K562 (cell line): ENCODE results near the gene KLHL22. TPM values are rescaled to one million over a fixed set of nuclear protein-coding genes. Genes with fewer than 3 reads are reported as not detected.

Source experiments
- EP300 ChIP-seq: IDR thresholded peaks from 2 replicates; pipeline ENCODE4 v1.6.1; 2012; ENCODE audit warnings: low read length, improper control_type of control experiment
- ERF ChIP-seq: fragments of 450-650 bp; formaldehyde crosslinking; IDR thresholded peaks from 2 replicates; pipeline ENCODE4 v1.4.0; 2020; ENCODE audit warnings: mild to moderate bottlenecking, mixed read lengths
- FIP1L1 ChIP-seq: fragments of 200-400 bp; formaldehyde crosslinking; IDR thresholded peaks from 2 replicates; pipeline ENCODE4 v1.6.1; 2018; ENCODE audit warnings: mild to moderate bottlenecking, low read depth, low read length; ENCODE audit not compliant: poor library complexity, severe bottlenecking
- FOS ChIP-seq: IDR thresholded peaks from 3 replicates; pipeline ENCODE4 v1.6.1; 2011; ENCODE audit not compliant: insufficient read length; ENCODE audit errors: extremely low read depth
- FOXM1 ChIP-seq, 2 experiments: fragments of 450-650 bp in 1 of 2; sonication (generic) in 1 of 2; formaldehyde crosslinking in 1 of 2; IDR thresholded peaks; 2 replicates each; pipeline versions ENCODE4 v1.6.1 to v1.9.0; 2017 to 2022; ENCODE audit warnings: low read depth in 2 of 2, mild to moderate bottlenecking in 2 of 2, missing genetic modification reagents in 1 of 2, moderate library complexity in 1 of 2
- HEY1 ChIP-seq: fragments of 250-450 bp; sonication (Bioruptor Pico); IDR thresholded peaks from 2 replicates; pipeline ENCODE4 v1.5.0; 2020; ENCODE audit warnings: mild to moderate bottlenecking, moderate library complexity, borderline replicate concordance
- MBD2 ChIP-seq: sonication (generic); IDR thresholded peaks from 2 replicates; pipeline ENCODE4 v1.6.1; 2016; ENCODE audit warnings: low read depth, borderline replicate concordance
- MCM3 ChIP-seq: fragments of 450-650 bp; IDR thresholded peaks from 2 replicates; pipeline ENCODE4 v1.6.1; 2016
- MITF ChIP-seq: IDR thresholded peaks from 2 replicates; pipeline ENCODE4 v1.6.1; 2014; ENCODE audit warnings: antibody characterized with exemption
- MYNN ChIP-seq, 2 experiments: sonication (generic); formaldehyde crosslinking in 1 of 2; IDR thresholded peaks; 2 replicates each; pipeline versions ENCODE4 v1.5.0 to v1.6.1; 2016 to 2020; ENCODE audit warnings: antibody characterized with exemption in 1 of 2, missing genetic modification reagents in 1 of 2
- PHF20 ChIP-seq: fragments of 450-650 bp; IDR thresholded peaks from 2 replicates; pipeline ENCODE4 v1.6.1; 2018; ENCODE audit not compliant: partially characterized antibody
- PYGO2 ChIP-seq: fragments of 450-650 bp; IDR thresholded peaks from 2 replicates; pipeline ENCODE4 v1.6.1; 2016; ENCODE audit warnings: mild to moderate bottlenecking, missing genetic modification characterization, moderate library complexity, missing compliant biosample characterization
- U2AF2 ChIP-seq: fragments of 200-400 bp; formaldehyde crosslinking; optimal IDR thresholded peaks from 2 replicates; pipeline ENCODE3; 2017; ENCODE audit warnings: low read depth, mild to moderate bottlenecking, low read length
- ZC3H4 ChIP-seq: sonication (generic); formaldehyde crosslinking; IDR thresholded peaks from 2 replicates; pipeline ENCODE4 v1.9.0; 2021; ENCODE audit warnings: missing genetic modification reagents, borderline replicate concordance
- ZNF121 ChIP-seq: sonication (generic); formaldehyde crosslinking; conservative IDR thresholded peaks from 2 replicates; pipeline ENCODE4 v1.8.0; 2022; ENCODE audit warnings: missing genetic modification reagents
- ZNF445 ChIP-seq: fragments of 250-450 bp; sonication (Bioruptor Pico); IDR thresholded peaks from 2 replicates; pipeline ENCODE4 v1.4.0; 2020; ENCODE audit warnings: low read depth, mild to moderate bottlenecking, moderate library complexity
- ZNF589 ChIP-seq: fragments of 200-800 bp; sonication (Bioruptor generic); IDR thresholded peaks from 2 replicates; pipeline ENCODE4 v1.6.1; 2016; ENCODE audit warnings: low read depth, missing genetic modification characterization, missing compliant biosample characterization
- polyA plus RNA-seq, 8 experiments: library from polyadenylated mRNA; depleted of rRNA in 4 of 8; stranded (reverse) in 5 of 8; unstranded in 3 of 8; fragments of >200 nt; fragmentation: Nextera tagmentation in 2 of 8; fragmentation: Illumina TruSeq in 1 of 8; extraction: Ambion mirVana in 2 of 8; extraction: Trizol in 1 of 8; gene quantifications; 2 replicates each; pipeline versions ENCODE4 v1.2.1 to v1.2.3, GENCODE V29; 2011 to 2014; ENCODE audit warnings: inconsistent platforms in 1 of 8, missing spikeins in 1 of 8
- total RNA-seq, 7 experiments: library from RNA; depleted of rRNA in 6 of 7; stranded (reverse); fragments of >200 nt in 6 of 7; fragmentation: Illumina TruSeq in 2 of 7; extraction: Trizol in 2 of 7; gene quantifications; 2 replicates each; pipeline versions ENCODE4 v1.2.1 to v1.2.3, GENCODE V29; 2011 to 2021; ENCODE audit warnings: low replicate concordance in 1 of 7
- TF ChIP-seq, protein P1 (sequence below): fragments of 250-450 bp; sonication (Bioruptor Pico); IDR thresholded peaks from 2 replicates; pipeline ENCODE4 v1.8.0; 2022; ENCODE audit warnings: inconsistent platforms, mild to moderate bottlenecking, moderate library complexity, borderline replicate concordance
- TF ChIP-seq, protein P2 (sequence below), 2 experiments: fragments of 450-650 bp in 1 of 2; sonication (generic) in 1 of 2; formaldehyde crosslinking in 1 of 2; IDR thresholded peaks in 1 of 2; conservative IDR thresholded peaks in 1 of 2; 2 replicates each; pipeline versions ENCODE4 v1.6.1 to v1.8.1; 2016 to 2023; ENCODE audit warnings: mild to moderate bottlenecking in 2 of 2, moderate library complexity in 2 of 2, inconsistent platforms in 1 of 2, missing genetic modification reagents in 1 of 2
- TF ChIP-seq, protein P3 (sequence below), 2 experiments: IDR thresholded peaks; 2 replicates each; pipeline ENCODE4 v1.6.1; 2011; ENCODE audit warnings: borderline replicate concordance in 1 of 2, control low read depth in 1 of 2, low read depth in 1 of 2, low read length in 1 of 2, mild to moderate bottlenecking in 1 of 2, mixed read lengths in 1 of 2, moderate library complexity in 1 of 2; ENCODE audit not compliant: insufficient read depth in 1 of 2, insufficient read length in 1 of 2, poor library complexity in 1 of 2, severe bottlenecking in 1 of 2; ENCODE audit errors: extremely low read depth in 1 of 2

KLHL22 gene
- total and polyA plus RNA-seq, 9 of the 15 experiments (the other 6 are each of a cell fraction or from before 2014, with no cell fraction given), result 1.3 to 25.6 (median 15.2) TPM

DNA sequence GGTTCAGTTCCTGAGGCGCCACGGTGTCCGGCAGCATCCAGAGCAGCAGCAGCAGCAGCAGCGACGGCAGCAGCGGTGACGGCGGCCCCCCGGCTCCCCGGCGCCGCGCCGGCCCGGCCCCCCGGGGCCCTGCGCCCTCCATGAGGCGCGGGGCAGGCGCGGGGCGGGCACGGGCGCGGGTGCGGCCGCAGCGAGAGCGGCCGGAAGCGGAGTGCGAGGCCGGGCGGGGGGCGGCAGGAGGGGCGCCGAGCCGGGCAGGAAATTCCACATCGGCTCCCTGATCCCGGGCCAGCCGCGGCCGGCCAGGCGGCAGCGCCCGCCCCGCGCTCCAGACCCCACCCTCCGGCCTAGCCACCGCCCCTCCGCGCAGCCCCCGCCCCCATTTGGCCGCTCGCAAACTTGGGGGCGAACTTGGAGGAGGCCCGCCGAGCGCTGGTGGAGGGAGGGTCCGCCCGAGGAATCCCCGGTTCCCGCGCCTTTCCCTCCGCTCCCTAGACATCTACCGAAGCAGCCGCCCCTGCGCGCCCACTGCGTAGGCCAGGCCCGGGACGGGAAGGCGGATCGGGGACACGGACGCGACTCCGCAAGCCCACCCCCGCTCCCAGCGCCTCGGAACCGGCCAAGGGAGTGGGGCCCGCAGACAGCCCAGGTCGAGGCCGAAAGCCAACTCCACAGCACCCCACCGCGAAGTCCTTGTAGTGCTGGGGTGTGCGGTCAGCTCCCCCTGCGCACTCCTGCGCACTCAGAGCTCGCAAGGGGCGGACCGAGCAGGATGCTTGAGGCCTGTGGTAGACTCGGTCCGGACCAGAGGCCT lies 57.8 kb downstream of the KLHL22 start, which contains the start of gene SCARF2 (continued):
- TF ChIP-seq MITF (no peak), FIP1L1 (no peak), ZC3H4 (CRISPR knock-in tag) (peak; percentile 79; the same call in 1 of the 2 replicates), MYNN (IDR thresholded peaks at IDR 0.05) (no peak), MYNN (CRISPR knock-in tag; IDR thresholded peaks at IDR 0.05) (no peak), FOXM1 (IDR thresholded peaks at IDR 0.05; ENCODE audit: low read depth) (no peak), FOXM1 (CRISPR knock-in tag; IDR thresholded peaks at IDR 0.05; ENCODE audit: low read depth) (0 out of 2 replicates have a peak, but pooled peaks have one; percentile 47), HEY1 (no peak), U2AF2 (no peak), PYGO2 (no peak), MCM3 (no peak), EP300 (no peak), ZNF589 (CRISPR knock-in tag) (no peak), FOS (no peak), MBD2 (no peak), ERF (CRISPR knock-in tag) (no peak), ZNF121 (no peak), PHF20 (no peak), ZNF445 (CRISPR knock-in tag) (no peak)
- TF ChIP-seq, protein P1, sequence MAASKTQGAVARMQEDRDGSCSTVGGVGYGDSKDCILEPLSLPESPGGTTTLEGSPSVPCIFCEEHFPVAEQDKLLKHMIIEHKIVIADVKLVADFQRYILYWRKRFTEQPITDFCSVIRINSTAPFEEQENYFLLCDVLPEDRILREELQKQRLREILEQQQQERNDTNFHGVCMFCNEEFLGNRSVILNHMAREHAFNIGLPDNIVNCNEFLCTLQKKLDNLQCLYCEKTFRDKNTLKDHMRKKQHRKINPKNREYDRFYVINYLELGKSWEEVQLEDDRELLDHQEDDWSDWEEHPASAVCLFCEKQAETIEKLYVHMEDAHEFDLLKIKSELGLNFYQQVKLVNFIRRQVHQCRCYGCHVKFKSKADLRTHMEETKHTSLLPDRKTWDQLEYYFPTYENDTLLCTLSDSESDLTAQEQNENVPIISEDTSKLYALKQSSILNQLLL (CRISPR knock-in tag), result no peak
- TF ChIP-seq, protein P2, sequence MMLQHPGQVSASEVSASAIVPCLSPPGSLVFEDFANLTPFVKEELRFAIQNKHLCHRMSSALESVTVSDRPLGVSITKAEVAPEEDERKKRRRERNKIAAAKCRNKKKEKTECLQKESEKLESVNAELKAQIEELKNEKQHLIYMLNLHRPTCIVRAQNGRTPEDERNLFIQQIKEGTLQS (IDR thresholded peaks at IDR 0.05), result no peak
- TF ChIP-seq, protein P2 (CRISPR knock-in tag; conservative IDR thresholded peaks at IDR 0.05), result no peak
- TF ChIP-seq, protein P3, sequence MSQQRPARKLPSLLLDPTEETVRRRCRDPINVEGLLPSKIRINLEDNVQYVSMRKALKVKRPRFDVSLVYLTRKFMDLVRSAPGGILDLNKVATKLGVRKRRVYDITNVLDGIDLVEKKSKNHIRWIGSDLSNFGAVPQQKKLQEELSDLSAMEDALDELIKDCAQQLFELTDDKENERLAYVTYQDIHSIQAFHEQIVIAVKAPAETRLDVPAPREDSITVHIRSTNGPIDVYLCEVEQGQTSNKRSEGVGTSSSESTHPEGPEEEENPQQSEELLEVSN (IDR thresholded peaks at IDR 0.05; ENCODE audit: borderline replicate concordance in 1 of 2, extremely low read depth in 1 of 2, insufficient read depth in 1 of 2, insufficient read length in 1 of 2, low read depth in 1 of 2, low read length in 1 of 2, poor library complexity in 1 of 2, severe bottlenecking in 1 of 2), result peak in 1 of 2 experiments; percentile 4
